22Rv1 (cell line): ENCODE data around the gene SGCD.

Source experiments
- H3K27ac ChIP-seq: fragments of 450-650 bp; 2 replicates; pipeline ENCODE4 v1.5.1; 2017
- CTCF ChIP-seq: fragments of 450-650 bp; IDR thresholded peaks from 2 replicates; pipeline ENCODE4 v1.5.1; 2017; ENCODE audit warnings: mild to moderate bottlenecking
- ZFX ChIP-seq: fragments of 450-650 bp; IDR thresholded peaks from 2 replicates; pipeline ENCODE4 v1.6.1; 2017; ENCODE audit warnings: antibody characterized with exemption, borderline replicate concordance

SGCD gene

GRCh38 chr5:156624686-156625085, 297.7 kb downstream of the SGCD start:
- TF ChIP-seq CTCF (no peak), ZFX (no peak)
- no peak overlapping the region for H3K27ac ChIP-seq

- TF ChIP-seq ZFX (no peak), CTCF (no peak)
These were observed 301.5 kb downstream of the SGCD start for GRCh38 chr5:156628421-156628820.

GRCh38 chr5:156631005-156631404, 304.0 kb downstream of the SGCD start:
- TF ChIP-seq ZFX (no peak), CTCF (no peak)
- H3K27ac ChIP-seq = no peak overlapping the region

More at GRCh38 chr5:156628421-156628820, 301.5 kb downstream of the SGCD start:
- H3K27ac ChIP-seq = no peak overlapping the region

GRCh38 chr5:156634301-156634700, 307.3 kb downstream of the SGCD start:
- TF ChIP-seq ZFX = no peak
- TF ChIP-seq CTCF = no peak

GRCh38 chr5:156640691-156641241, 313.8 kb downstream of the SGCD start:
- TF ChIP-seq CTCF (no peak), ZFX (no peak)
- H3K27ac ChIP-seq = no peak overlapping the region

More at GRCh38 chr5:156634301-156634700, 307.3 kb downstream of the SGCD start:
- no peak overlapping the region for H3K27ac ChIP-seq

GRCh38 chr5:156641686-156642085, 314.7 kb downstream of the SGCD start:
- no peak overlapping the region for H3K27ac ChIP-seq
- TF ChIP-seq ZFX = no peak
- no peak for TF ChIP-seq CTCF

GRCh38 chr5:156647034-156647451, 320.1 kb downstream of the SGCD start:
- H3K27ac ChIP-seq = no peak overlapping the region
- TF ChIP-seq ZFX = no peak
- TF ChIP-seq CTCF = no peak
